ENCODE results near the gene CAPN5.

CAPN5 gene

GRCh38 chr11:77091146-77091940, 24.6 kb downstream of the CAPN5 start:
- peak; percentile 73 for TF ChIP-seq CTCF (IDR thresholded peaks at IDR 0.05)
- Histone ChIP-seq H3K4me3 (no peak overlapping the region), H3K27ac (no peak overlapping the region)
- no peak for DNase-seq (ENCODE audit: low spot score)

- Histone ChIP-seq H3K27ac (no peak overlapping the region), H3K4me3 (no peak overlapping the region)
- DNase-seq (ENCODE audit: low spot score), result no peak
- no peak for TF ChIP-seq CTCF (IDR thresholded peaks at IDR 0.05)
Observed at GRCh38 chr11:77092382-77092781, 25.6 kb downstream of the CAPN5 start.

GRCh38 chr11:77093056-77093891, 26.5 kb downstream of the CAPN5 start:
- no peak for TF ChIP-seq CTCF (IDR thresholded peaks at IDR 0.05)
- no peak for DNase-seq (ENCODE audit: low spot score)
- Histone ChIP-seq H3K27ac (no peak overlapping the region), H3K4me3 (no peak overlapping the region)

- TF ChIP-seq CTCF (IDR thresholded peaks at IDR 0.05), result no peak
- no peak for DNase-seq (ENCODE audit: low spot score)
- H3K27ac ChIP-seq, result no peak overlapping the region
Observed at GRCh38 chr11:77093987-77094840, 27.4 kb downstream of the CAPN5 start.

GRCh38 chr11:77094841-77095365, 28.1 kb downstream of the CAPN5 start:
- Histone ChIP-seq H3K4me3 (no peak overlapping the region), H3K27ac (no peak overlapping the region)
- TF ChIP-seq CTCF (IDR thresholded peaks at IDR 0.05), result no peak
- no peak for DNase-seq (ENCODE audit: low spot score)

More at GRCh38 chr11:77093987-77094840, 27.4 kb downstream of the CAPN5 start:
- no peak overlapping the region for H3K4me3 ChIP-seq

GRCh38 chr11:77095551-77096490, 29.1 kb downstream of the CAPN5 start:
- H3K4me3 ChIP-seq, result no peak overlapping the region
- no peak overlapping the region for H3K27ac ChIP-seq
- DNase-seq (ENCODE audit: low spot score), result no peak
- TF ChIP-seq CTCF (IDR thresholded peaks at IDR 0.05), result no peak
